Activated CD8-positive, alpha-beta T cell treated with anti-CD3 and anti-CD28 coated beads for 36 hours (primary cell): ENCODE data around the gene ERP44. TPM values are rescaled to one million over a fixed set of nuclear protein-coding genes. Genes with fewer than 3 reads are reported as not detected.
A peak's percentile ranks its signal among the peaks of the same experiment; 100 is the strongest.
"Not testable (repeated sequence)": the region's sequence is repeated elsewhere in the genome, so short reads cannot be mapped to it uniquely, and the experiment has no call there.

Source experiments
- ATAC-seq: fragments of 200-7000 bp; cut with Tn5 transposase; one replicate; pipeline ENCODE4 v1.10.0; 2021; ENCODE audit warnings: mild to moderate bottlenecking, moderate library complexity
- CTCF ChIA-PET: fragments of 350-600 bp; sonication (Branson Sonifier 250); formaldehyde crosslinking; loops from one replicate; lab custom pipeline; 2021; ENCODE audit warnings: antibody characterized with exemption; lab: Charles Lee
- POLR2A ChIA-PET: fragments of 350-600 bp; sonication (Branson Sonifier 250); formaldehyde crosslinking; loops from one replicate; lab custom pipeline; 2021; ENCODE audit warnings: antibody characterized with exemption; lab: Charles Lee
- DNase-seq: peaks from one replicate; pipeline ENCODE4 v3.0.0-alpha.2; 2020
- H3K27ac Mint-ChIP-seq: one replicate; pipeline ENCODE4 v1.8.0; 2021; ENCODE audit warnings: mild to moderate bottlenecking, mixed read lengths
- H3K27me3 Mint-ChIP-seq: one replicate; pipeline ENCODE4 v1.8.0; 2021; ENCODE audit warnings: mixed read lengths
- H3K36me3 Mint-ChIP-seq: one replicate; pipeline ENCODE4 v1.8.0; 2021; ENCODE audit warnings: low read depth, mixed read lengths
- H3K4me1 Mint-ChIP-seq: one replicate; pipeline ENCODE4 v1.8.0; 2021; ENCODE audit warnings: low read depth, mixed read lengths
- H3K4me3 Mint-ChIP-seq: one replicate; pipeline ENCODE4 v1.8.0; 2021; ENCODE audit warnings: mild to moderate bottlenecking, moderate library complexity, mixed read lengths
- H3K9me3 Mint-ChIP-seq: one replicate; pipeline ENCODE4 v1.8.0; 2021; ENCODE audit warnings: mixed read lengths
- intact Hi-C: fragments of 100-400 bp; cut with micrococcal nuclease; formaldehyde crosslinking; loops from one replicate; pipeline ENCODE4 v1.10.0; 2022
- total RNA-seq, 2 experiments: library from RNA; stranded (reverse); gene quantifications; one replicate each; pipeline ENCODE4 v1.2.3, GENCODE V29; 2021
- TF ChIP-seq, protein P1 (sequence below): fragments of 200-600 bp; IDR thresholded peaks from one replicate; pipeline ENCODE4 v1.8.0; 2022; ENCODE audit warnings: antibody characterized with exemption, mild to moderate bottlenecking

Gene ERP44
- total RNA-seq: 10 to 100 TPM; 10.2 to 11.1 TPM

DNA sequence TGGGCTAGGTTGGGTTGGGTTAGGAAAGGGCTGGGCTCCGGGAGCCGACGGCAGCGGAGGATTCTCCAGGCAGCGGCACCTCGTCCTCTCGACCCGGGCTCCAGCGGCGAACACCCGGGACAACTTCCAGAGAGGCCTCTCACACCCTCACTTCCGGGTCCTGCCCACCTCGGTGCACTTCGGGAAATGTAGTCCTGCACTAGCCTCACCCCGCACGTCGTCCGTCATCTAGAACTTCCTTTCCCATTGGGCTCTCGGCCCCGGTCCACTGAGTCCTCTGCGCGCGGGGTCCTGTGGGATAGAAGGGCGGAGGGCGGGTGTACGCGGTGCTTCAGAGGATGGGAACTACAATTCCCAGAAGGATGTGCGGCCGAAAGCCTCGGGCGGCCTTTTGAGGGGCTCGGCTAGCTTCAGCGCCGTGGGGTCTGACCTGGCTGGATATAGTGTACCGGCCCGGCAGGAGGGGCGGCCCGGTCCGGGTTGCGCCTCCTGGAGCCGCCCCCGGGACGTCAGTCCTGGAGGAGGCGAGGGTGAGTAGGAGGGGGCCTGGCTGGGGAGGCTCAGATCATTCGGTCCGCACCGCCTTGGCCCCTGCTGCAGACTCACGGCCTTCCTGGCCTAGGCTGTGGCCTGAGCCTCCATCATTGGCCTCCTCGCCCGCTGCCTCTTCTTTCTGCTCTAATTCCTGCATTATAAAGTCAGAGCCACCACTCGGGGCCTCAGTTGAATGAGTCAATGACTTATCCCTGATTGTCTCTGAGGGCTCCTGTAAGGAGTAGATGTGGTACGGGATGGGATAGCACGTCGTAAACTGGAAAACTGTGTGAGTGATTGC is at the start of gene ERP44, which contains the start of gene INVS:
Gene ERP44 (minus strand): TSS at position 114 of the 835 bp plus-strand sequence. CDS start 160 bp downstream, outside the sequence.
Gene INVS (plus strand): TSS at position 357 of the 835 bp plus-strand sequence. CDS start 5,279 bp downstream, outside the sequence.
- ATAC-seq: peak; percentile 99
- Mint-ChIP-seq H3K27ac (peak within 1 kb of the TSS; percentile 96), H3K9me3 (no peaks in the 10 kb centered on the region), H3K4me3 (peak within 1 kb of the TSS; percentile 98), H3K4me1 (peaks cover 29% of the 10 kb centered on the region), H3K27me3 (no peaks in the 10 kb centered on the region), H3K36me3 (peaks cover 12% of the 10 kb centered on the region)
- intact Hi-C loops: loop anchor here (10.0 kb wide), 1 partner anchor 116 kb away; no protein-coding TSS in a partner anchor
- DNase-seq: peak; percentile 99
- TF ChIP-seq, protein P1, sequence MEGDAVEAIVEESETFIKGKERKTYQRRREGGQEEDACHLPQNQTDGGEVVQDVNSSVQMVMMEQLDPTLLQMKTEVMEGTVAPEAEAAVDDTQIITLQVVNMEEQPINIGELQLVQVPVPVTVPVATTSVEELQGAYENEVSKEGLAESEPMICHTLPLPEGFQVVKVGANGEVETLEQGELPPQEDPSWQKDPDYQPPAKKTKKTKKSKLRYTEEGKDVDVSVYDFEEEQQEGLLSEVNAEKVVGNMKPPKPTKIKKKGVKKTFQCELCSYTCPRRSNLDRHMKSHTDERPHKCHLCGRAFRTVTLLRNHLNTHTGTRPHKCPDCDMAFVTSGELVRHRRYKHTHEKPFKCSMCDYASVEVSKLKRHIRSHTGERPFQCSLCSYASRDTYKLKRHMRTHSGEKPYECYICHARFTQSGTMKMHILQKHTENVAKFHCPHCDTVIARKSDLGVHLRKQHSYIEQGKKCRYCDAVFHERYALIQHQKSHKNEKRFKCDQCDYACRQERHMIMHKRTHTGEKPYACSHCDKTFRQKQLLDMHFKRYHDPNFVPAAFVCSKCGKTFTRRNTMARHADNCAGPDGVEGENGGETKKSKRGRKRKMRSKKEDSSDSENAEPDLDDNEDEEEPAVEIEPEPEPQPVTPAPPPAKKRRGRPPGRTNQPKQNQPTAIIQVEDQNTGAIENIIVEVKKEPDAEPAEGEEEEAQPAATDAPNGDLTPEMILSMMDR: no peak
- POLR2A ChIA-PET: interaction anchor here (1.0 to 1.2 kb wide), 3 partner anchors 12 to 966 kb away, joined by 3 to 6 read pairs (median 3); no protein-coding TSS in a partner anchor
- CTCF ChIA-PET: interaction anchor here (1.0 kb wide), 2 partner anchors 115 to 225 kb away, joined by 3 to 4 read pairs; no protein-coding TSS in a partner anchor

DNA sequence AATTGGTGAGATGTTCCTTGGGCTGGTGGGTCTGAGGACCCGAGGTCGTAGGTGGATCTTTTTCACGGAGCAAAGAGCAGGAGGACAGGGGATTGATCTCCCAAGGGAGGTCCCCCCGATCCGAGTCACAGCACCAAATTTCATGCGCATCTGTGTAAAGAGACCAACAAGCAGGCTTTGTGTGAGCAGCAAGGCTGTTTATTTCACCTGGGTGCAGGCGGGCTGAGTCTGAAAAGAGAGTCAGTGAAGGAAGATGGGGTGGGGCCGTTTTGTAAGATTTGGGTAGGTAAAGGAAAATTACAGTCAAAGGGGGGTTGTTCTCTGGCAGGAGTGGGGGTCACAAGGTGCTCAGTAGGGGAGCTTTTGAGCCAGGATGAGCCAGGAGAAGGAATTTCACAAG is 47.2 kb upstream of the ERP44 start:
- H3K36me3 Mint-ChIP-seq, H3K4me1 Mint-ChIP-seq, H3K9me3 Mint-ChIP-seq, ATAC-seq, H3K27me3 Mint-ChIP-seq, H3K4me3 Mint-ChIP-seq, CTCF ChIA-PET, intact Hi-C loops, DNase-seq, POLR2A ChIA-PET, H3K27ac Mint-ChIP-seq: not testable (repeated sequence)

DNA sequence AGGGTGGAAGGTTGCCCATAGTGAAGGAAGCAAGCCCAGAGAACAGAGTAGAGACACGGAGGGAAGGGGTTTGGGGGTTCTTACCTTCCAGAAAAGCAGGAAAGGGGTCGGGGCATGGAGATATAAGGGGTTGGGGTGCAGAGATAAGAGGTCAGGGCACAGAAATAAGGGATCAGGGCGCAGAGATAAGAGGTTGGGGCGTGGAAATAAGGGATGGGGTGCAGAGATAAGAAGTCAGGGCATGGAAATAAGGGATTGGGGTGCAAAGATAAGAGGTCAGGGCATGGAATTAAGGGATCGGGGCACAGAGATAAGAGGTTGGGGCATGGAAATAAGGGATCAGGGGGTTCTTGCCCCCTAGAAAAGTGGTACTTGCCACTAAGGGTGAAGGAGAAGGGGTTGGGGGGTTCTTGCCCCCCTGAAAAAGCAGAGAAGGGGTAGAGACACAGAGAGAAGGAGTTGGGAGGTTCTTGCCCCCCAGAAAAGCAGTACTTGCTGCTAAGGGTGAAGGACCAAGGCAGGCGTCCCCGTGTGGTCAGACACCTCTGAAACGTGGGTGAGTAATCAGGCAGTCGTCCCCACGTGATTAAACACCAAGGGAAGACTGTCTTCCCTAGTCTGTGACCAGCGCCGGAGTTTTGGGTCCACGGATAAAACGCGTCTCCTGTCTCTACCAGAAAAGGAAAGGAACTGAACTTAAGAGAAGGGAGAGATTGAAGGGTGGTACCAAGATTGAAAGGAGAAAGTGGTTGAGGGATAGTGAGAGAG is 46.6 kb upstream of the ERP44 start:
- DNase-seq, CTCF ChIA-PET, H3K4me1 Mint-ChIP-seq, H3K9me3 Mint-ChIP-seq, POLR2A ChIA-PET, H3K27ac Mint-ChIP-seq, ATAC-seq, intact Hi-C loops, H3K4me3 Mint-ChIP-seq, H3K27me3 Mint-ChIP-seq, H3K36me3 Mint-ChIP-seq: not testable (repeated sequence)

GRCh38 chr9:100141862-100142261 is 43.1 kb upstream of the ERP44 start:
- H3K9me3 Mint-ChIP-seq, H3K27ac Mint-ChIP-seq, ATAC-seq, H3K4me3 Mint-ChIP-seq, DNase-seq, intact Hi-C loops, CTCF ChIA-PET, H3K27me3 Mint-ChIP-seq, POLR2A ChIA-PET, H3K36me3 Mint-ChIP-seq, H3K4me1 Mint-ChIP-seq: not testable (repeated sequence)

DNA sequence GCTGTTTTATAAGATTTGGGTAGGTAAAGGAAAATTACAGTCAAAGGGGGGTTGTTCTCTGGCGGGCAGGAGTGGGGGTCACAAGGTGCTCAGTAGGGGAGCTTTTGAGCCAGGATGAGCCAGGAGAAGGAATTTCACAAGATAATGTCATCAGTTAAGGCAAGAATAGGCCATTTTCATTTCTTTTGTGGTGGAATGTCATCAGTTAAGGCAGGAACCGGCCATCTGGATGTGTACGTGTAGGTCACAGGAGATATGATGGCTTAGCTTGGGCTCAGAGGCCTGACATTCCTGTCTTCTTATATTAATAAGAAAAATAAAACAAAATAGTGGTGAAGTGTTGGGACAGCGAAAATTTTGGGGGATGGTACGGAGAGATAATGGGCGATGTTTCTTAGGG is 41.5 kb upstream of the ERP44 start:
- H3K27ac Mint-ChIP-seq, H3K4me1 Mint-ChIP-seq, ATAC-seq, H3K9me3 Mint-ChIP-seq, H3K4me3 Mint-ChIP-seq, POLR2A ChIA-PET, DNase-seq, intact Hi-C loops, H3K27me3 Mint-ChIP-seq, H3K36me3 Mint-ChIP-seq, CTCF ChIA-PET: not testable (repeated sequence)

- H3K4me1 Mint-ChIP-seq, POLR2A ChIA-PET, H3K27ac Mint-ChIP-seq, intact Hi-C loops, H3K9me3 Mint-ChIP-seq, ATAC-seq, DNase-seq, H3K27me3 Mint-ChIP-seq, H3K4me3 Mint-ChIP-seq: not testable (repeated sequence)
- peaks cover 15% of the 10 kb centered on the region for H3K36me3 Mint-ChIP-seq
- CTCF ChIA-PET: interaction anchor here (0.6 kb wide), 1 partner anchor 76 kb away, joined by 5 read pairs; no protein-coding TSS in a partner anchor
Measured at GRCh38 chr9:100136799-100137198, 38.0 kb upstream of the ERP44 start.

- TF ChIP-seq, protein P1: no peak
- Mint-ChIP-seq H3K27ac (no peak overlapping the region), H3K4me1 (no peaks in the 10 kb centered on the region), H3K9me3 (no peaks in the 10 kb centered on the region), H3K36me3 (peaks cover 20% of the 10 kb centered on the region), H3K4me3 (no peak overlapping the region), H3K27me3 (no peaks in the 10 kb centered on the region)
- ChIA-PET CTCF (no interaction called here), POLR2A (no interaction called here)
- DNase-seq: no peak
- ATAC-seq: peak; percentile 24
- intact Hi-C loops: no loop called here
Measured at GRCh38 chr9:100134731-100135130, 35.9 kb upstream of the ERP44 start.
